Transverse colon (tissue), 4 donors: ENCODE results near the gene MSH5. TPM values are rescaled to one million over a fixed set of nuclear protein-coding genes. Genes with fewer than 3 reads are reported as not detected.
A peak's percentile ranks its signal among the peaks of the same experiment; 100 is the strongest.

Experiments used
- DNase-seq: peaks from one replicate; pipeline ENCODE4 v3.0.0-alpha.2; 2019
- H3K27ac ChIP-seq, 4 donors: fragments of 200-600 bp; sonication (generic); 2 replicates each; pipeline ENCODE4 v1.5.1; 2016 to 2018; ENCODE audit warnings: inconsistent platforms in 4 of 4
- H3K27me3 ChIP-seq: fragments of 200-600 bp; sonication (generic); 2 replicates; pipeline ENCODE4 v1.5.1; 2017; ENCODE audit warnings: inconsistent platforms
- H3K36me3 ChIP-seq, 4 donors: fragments of 200-600 bp; sonication (generic); 2 replicates each; pipeline ENCODE4 v1.5.1; 2017 to 2019; ENCODE audit warnings: inconsistent platforms in 4 of 4
- H3K4me1 ChIP-seq, 4 donors: fragments of 200-600 bp; sonication (generic); 2 replicates each; pipeline ENCODE4 v1.5.1; 2017 to 2020; ENCODE audit warnings: inconsistent platforms in 4 of 4
- H3K4me3 ChIP-seq, 4 donors: fragments of 200-600 bp; sonication (generic); 1 replicate in 1 of 4; 2 replicates in 3 of 4; pipeline versions ENCODE4 v1.5.1 to v1.6.1; 2017 to 2019; ENCODE audit warnings: inconsistent platforms in 4 of 4
- H3K9me3 ChIP-seq, 2 donors: fragments of 200-600 bp; sonication (generic); 2 replicates each; pipeline ENCODE4 v1.5.1; 2017 to 2019; ENCODE audit warnings: inconsistent platforms in 2 of 2
- EP300 ChIP-seq: sonication (generic); formaldehyde crosslinking; IDR thresholded peaks from one replicate; pipeline ENCODE4 v1.6.1; 2017; ENCODE audit warnings: antibody characterized with exemption, low read depth
- POLR2A ChIP-seq: fragments of 450-650 bp; IDR thresholded peaks from one replicate; pipeline ENCODE4 v1.6.1; 2016; ENCODE audit warnings: antibody characterized with exemption, mild to moderate bottlenecking, moderate library complexity
- POLR2AphosphoS5 ChIP-seq, 3 donors: sonication (generic); formaldehyde crosslinking; IDR thresholded peaks; one replicate each; pipeline ENCODE4 v1.6.1; 2016; ENCODE audit warnings: antibody characterized with exemption in 3 of 3
- WGBS, 2 donors: methylation state at CpG; one replicate each; pipeline ENCODE4 v1.1.5; 2018; ENCODE audit warnings: low coverage in 1 of 2; 5-methylcytosine and 5-hydroxymethylcytosine counted together
- in situ Hi-C, 4 donors: fragments of 200-750 bp; cut with MboI; loops; one replicate each; pipeline versions ENCODE4 v1.15.0 to v1.15.1; 2017; ENCODE audit warnings: low sequenced_read_pairs in 3 of 4, low pct_ligation_motif_present in 1 of 4, low pct_unique_long_range_greater_than_20kb in 1 of 4
- intact Hi-C: fragments of 100-400 bp; cut with DNase I; formaldehyde crosslinking; loops from one replicate; pipeline ENCODE4 v1.15.1; 2023; ENCODE audit warnings: low total_unique reads
- total RNA-seq, 4 donors: library from RNA; depleted of rRNA; stranded (reverse); fragments of >200 nt; gene quantifications; one replicate each; pipeline ENCODE4 v1.1.0, GENCODE V29; 2016
- TF ChIP-seq, protein P1 (sequence below), 5 experiments: fragments of 200-600 bp in 3 of 5; fragments of 450-650 bp in 2 of 5; sonication (generic) in 3 of 5; IDR thresholded peaks; 1 replicate in 2 of 5; 2 replicates in 3 of 5; pipeline ENCODE4 v1.5.1; 2016 to 2017; ENCODE audit warnings: antibody characterized with exemption in 5 of 5, inconsistent platforms in 3 of 5, mild to moderate bottlenecking in 2 of 5, moderate library complexity in 1 of 5

MSH5 gene
- total RNA-seq, 4 donors from 2014 or later: 16.5 to 159 (median 43.9) TPM

DNA sequence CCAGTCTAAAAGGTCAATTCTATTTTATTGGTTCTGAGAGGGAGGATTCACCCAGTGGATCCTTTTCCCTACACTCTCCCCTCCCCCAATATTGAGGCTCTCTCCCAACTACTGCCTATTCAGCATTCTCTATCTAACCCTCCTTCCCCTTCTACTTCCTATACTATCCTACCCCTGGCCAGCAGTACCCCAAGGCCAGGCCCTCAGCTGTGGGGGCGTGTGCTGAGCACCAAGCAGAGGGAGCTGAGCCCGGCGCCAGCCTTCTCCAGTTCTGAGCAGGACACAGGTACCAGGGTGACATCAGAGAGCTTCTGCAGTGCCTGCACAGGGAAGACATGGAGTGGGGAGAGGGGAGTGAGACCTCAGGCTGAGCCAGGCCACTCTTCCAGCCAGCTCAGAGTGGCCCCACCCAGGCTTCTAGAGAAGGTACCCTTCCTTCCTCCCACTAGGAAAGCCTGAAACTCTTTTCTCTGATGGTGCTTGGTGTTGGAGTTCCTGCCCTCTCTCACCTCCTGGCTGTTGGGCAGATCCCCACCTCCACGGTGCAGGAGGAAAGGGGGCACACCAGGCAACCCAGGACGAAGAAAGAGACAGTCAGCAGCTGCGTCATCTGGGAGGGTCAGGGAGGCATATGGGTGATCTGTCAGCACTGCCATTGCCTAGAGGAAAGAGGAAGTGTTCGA is 12.6 kb upstream of the MSH5 start:
- Histone ChIP-seq H3K4me1 (peaks cover 14 to 49% (median 30%) of the 10 kb centered on the region in 4 donors), H3K9me3 (no peaks in the 10 kb centered on the region), H3K36me3 (peaks cover 0 to 14% (median 5%) of the 10 kb centered on the region in 4 donors), H3K27ac (peak overlapping the region; percentile 94 to 99 (median 96)), H3K4me3 (no peak overlapping the region), H3K27me3 (no peaks in the 10 kb centered on the region)
- WGBS, 2 donors: 61% methylated on average over 7 of the region's 7 CpGs; no CpG with 5 or more reads in 1 of the 2 donors
- intact Hi-C loops: loop anchor here (5.0 kb wide), 1 partner anchor 105 kb away; no protein-coding TSS in a partner anchor
- DNase-seq: peak; percentile 51
- in situ Hi-C loops: no loop called here
- TF ChIP-seq EP300: no peak
- peak; percentile 11 for TF ChIP-seq POLR2A

DNA sequence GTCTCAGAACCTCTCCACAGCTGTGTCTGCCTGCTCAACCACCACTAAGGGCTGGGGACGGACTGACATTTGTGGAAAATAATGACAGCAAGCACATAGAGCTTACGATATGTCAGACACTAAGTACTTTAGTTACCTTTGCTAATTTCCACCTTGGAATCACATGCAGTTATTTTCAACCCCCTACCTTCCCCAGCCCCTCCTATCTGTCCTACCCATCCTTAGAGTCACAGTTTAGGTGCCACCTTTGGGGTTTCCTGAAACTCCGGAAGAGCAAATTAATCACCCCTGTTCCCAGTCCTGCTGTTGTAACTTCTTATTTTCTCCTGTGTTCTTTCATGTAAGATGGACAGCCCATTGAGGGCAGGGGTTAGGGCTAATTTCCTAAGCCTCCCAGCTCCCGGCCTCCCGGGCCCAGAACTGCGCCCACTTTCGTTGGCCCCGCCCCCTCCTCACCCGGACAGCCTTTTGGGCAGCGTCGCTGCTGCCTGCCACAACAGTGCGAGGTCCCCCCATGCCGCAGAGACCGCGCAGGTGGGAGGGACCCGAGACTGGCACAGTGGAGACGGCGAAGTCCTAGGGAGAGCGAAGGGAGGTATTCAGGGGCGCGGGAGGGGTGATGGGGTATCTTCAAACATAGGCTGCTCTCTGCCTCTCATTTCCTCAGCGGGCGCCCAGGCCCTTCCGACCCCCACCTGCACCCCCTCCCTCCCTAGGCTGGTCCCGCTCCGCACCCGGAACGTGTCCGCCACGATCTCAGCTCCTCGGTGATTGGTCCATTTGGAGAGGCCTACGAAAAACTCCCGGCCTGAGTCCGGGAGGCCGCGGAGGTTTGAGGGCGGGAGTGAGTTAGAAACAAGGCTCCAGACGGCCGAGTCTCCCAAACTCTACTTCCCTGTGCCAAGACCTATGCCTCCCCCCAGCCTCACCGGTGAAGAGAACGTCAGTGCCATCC is 11.8 kb upstream of the MSH5 start:
- peak overlapping the region in 3 of 4 donors; percentile 58 to 74 (median 72) for H3K4me3 ChIP-seq

DNA sequence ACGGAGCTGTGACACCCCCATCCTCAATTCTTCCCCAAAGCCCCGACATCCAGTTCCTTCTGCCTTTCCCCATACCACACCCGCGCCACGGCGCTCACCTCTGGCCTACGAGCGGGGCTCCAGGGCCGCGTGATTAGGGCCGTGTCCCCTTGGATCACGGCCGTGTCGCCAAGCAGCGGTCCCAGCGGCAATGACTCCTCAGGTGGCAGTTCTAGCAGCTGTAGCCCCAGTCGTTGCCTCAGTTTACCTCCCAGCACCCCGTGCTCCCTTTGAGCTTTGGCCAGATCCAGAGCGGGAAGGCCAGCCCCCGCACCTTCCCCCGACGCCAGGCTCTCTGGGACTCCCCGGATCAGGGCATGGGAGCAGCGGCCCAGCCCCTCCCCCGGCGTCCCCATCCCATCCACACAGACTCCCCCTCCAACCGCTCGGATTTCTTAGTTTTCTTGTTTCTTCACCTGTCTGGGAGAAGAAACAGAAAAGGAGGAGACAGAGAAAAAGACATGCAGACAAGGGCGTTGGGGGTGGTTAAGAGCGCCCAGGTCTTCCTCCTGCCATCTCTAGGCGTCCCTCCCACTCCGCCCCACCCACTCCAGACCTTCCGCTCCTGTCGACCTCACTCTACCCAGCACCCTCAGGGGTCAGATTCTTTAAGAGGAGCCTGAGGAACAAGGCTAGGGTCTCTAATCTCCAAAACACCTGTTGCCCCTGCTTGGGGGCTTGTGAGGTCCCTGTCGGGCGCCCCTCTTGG is 10.9 kb upstream of the MSH5 start, which contains the start of gene DDAH2:
Gene DDAH2, minus strand, starts transcription at position 533 of the 748 bp plus-strand sequence. Its CDS starts 138 bp downstream, at position 395.
- Histone ChIP-seq H3K9me3 (no peaks in the 10 kb centered on the region), H3K4me1 (peaks cover 17 to 63% (median 39%) of the 10 kb centered on the region in 4 donors), H3K36me3 (peaks cover 0 to 27% (median 13%) of the 10 kb centered on the region in 4 donors), H3K4me3 (peak within 1 kb of the TSS; percentile 58 to 79 (median 73)), H3K27ac (peak within 1 kb of the TSS; percentile 94 to 99 (median 96)), H3K27me3 (no peaks in the 10 kb centered on the region)
- intact Hi-C loops: loop anchor here (5.0 kb wide), 1 partner anchor 103 kb away; no protein-coding TSS in a partner anchor
- in situ Hi-C loops: no loop called here
- TF ChIP-seq POLR2A: no peak
- TF ChIP-seq, protein P1, sequence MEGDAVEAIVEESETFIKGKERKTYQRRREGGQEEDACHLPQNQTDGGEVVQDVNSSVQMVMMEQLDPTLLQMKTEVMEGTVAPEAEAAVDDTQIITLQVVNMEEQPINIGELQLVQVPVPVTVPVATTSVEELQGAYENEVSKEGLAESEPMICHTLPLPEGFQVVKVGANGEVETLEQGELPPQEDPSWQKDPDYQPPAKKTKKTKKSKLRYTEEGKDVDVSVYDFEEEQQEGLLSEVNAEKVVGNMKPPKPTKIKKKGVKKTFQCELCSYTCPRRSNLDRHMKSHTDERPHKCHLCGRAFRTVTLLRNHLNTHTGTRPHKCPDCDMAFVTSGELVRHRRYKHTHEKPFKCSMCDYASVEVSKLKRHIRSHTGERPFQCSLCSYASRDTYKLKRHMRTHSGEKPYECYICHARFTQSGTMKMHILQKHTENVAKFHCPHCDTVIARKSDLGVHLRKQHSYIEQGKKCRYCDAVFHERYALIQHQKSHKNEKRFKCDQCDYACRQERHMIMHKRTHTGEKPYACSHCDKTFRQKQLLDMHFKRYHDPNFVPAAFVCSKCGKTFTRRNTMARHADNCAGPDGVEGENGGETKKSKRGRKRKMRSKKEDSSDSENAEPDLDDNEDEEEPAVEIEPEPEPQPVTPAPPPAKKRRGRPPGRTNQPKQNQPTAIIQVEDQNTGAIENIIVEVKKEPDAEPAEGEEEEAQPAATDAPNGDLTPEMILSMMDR (IDR thresholded peaks at IDR 0.05): peak in 3 of 5 experiments; percentile 42 to 78 (median 51)
- DNase-seq: peak; percentile 33
- WGBS, 2 donors: 0 to 25% methylated on average over 2 to 36 of the region's 36 CpGs

More for the DNA sequence above, 11.8 kb upstream of the MSH5 start:
- intact Hi-C loops (loop anchor here (5.0 kb wide), 1 partner anchor 104 kb away; no protein-coding TSS in a partner anchor), in situ Hi-C loops (no loop called here)
- peaks cover 14 to 53% (median 31%) of the 10 kb centered on the region in 4 donors for H3K4me1 ChIP-seq
- H3K9me3 ChIP-seq: no peaks in the 10 kb centered on the region
- peaks cover 0 to 22% (median 9%) of the 10 kb centered on the region in 4 donors for H3K36me3 ChIP-seq
- WGBS, 2 donors: 80 to 87% methylated on average over 5 to 41 of the region's 41 CpGs
- H3K27ac ChIP-seq: peak overlapping the region; percentile 94 to 99 (median 96)
- DNase-seq: no peak
- no peak for TF ChIP-seq POLR2A
- H3K27me3 ChIP-seq: no peaks in the 10 kb centered on the region

DNA sequence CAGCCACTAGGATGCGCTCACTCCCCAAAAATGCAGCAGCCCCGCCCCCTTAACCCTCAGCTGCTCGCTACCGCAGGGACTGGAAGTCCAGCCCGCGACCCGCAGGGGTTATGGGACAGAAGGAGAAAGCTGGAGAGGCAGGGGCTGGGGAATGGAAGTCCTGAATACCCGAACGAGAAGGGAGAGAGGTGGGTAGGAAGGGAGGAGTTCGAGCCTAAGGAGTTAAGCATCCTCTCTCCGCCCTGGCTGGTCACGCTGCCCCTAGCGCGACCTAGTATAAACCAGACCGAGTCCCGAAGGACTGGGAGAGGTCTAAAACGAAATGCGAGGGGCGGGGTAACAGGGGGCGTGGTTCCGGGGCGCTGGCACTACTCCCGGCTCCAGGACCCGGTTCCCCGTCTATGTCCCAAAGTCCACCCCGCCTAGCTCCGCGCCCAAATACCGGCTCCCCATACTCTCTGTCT is 10.3 kb upstream of the MSH5 start:
- Histone ChIP-seq H3K4me1 (peaks cover 23 to 69% (median 45%) of the 10 kb centered on the region in 4 donors), H3K4me3 (peak overlapping the region; percentile 58 to 79 (median 73)), H3K36me3 (peaks cover 0 to 28% (median 13%) of the 10 kb centered on the region in 4 donors), H3K9me3 (no peaks in the 10 kb centered on the region), H3K27me3 (no peaks in the 10 kb centered on the region), H3K27ac (peak overlapping the region; percentile 94 to 99 (median 96))
- TF ChIP-seq, protein P1 (IDR thresholded peaks at IDR 0.05): peak in 2 of 5 experiments; percentile 46 to 74
- TF ChIP-seq EP300 (no peak), POLR2AphosphoS5 (IDR thresholded peaks at IDR 0.05) (peak; percentile 86 to 94 (median 89)), POLR2A (peak; percentile 79)
- in situ Hi-C loops (no loop called here), intact Hi-C loops (loop anchor here (5.0 kb wide), 1 partner anchor 103 kb away; no protein-coding TSS in a partner anchor)
- 2% methylated on average over 22 of the region's 29 CpGs; no CpG with 5 or more reads in 1 of the 2 donors for WGBS, 2 donors
- peak; percentile 97 for DNase-seq
